Measurements from ENCODE around the gene TRIB2. TPM values are rescaled to one million over a fixed set of nuclear protein-coding genes. Genes with fewer than 3 reads are reported as not detected.

TRIB2 gene
- total and polyA plus RNA-seq, 4 donors, result 6.7 to 27.8 (median 12.3) TPM

GRCh38 chr2:12773586-12774394, 57.1 kb downstream of the TRIB2 start:
- no peak overlapping the region for H3K4me3 ChIP-seq (ENCODE audit: low read depth in 1 of 3, low read length in 3 of 3)
- H3K4me1 ChIP-seq (ENCODE audit: control insufficient read depth in 4 of 4, insufficient read depth in 4 of 4, low read length in 3 of 4), result no peaks in the 10 kb centered on the region
- H3K9me3 ChIP-seq (ENCODE audit: control insufficient read depth in 4 of 4, low read length in 3 of 4), result peaks cover 0 to 3% (median 0%) of the 10 kb centered on the region in 4 donors
- H3K36me3 ChIP-seq (ENCODE audit: control insufficient read depth in 4 of 4, insufficient read depth in 3 of 4, low read depth in 1 of 4, low read length in 3 of 4), result no peaks in the 10 kb centered on the region
- WGBS, result 38% methylated on average over 3 of the region's 3 CpGs
- H3K27me3 ChIP-seq (ENCODE audit: control insufficient read depth in 4 of 4, insufficient read depth in 4 of 4, low read length in 3 of 4), result no peaks in the 10 kb centered on the region
- no peak for DNase-seq (ENCODE audit: low spot score)
- no peak overlapping the region for H3K9ac ChIP-seq (ENCODE audit: low read depth in 1 of 2, low read length in 2 of 2)
- TF ChIP-seq GABPA (IDR thresholded peaks at IDR 0.05 in 1 of 2, conservative IDR thresholded peaks at IDR 0.05 in 1 of 2), result no peak
- no peak for TF ChIP-seq ATF3 (IDR thresholded peaks at IDR 0.05)
- TF ChIP-seq, protein P1, sequence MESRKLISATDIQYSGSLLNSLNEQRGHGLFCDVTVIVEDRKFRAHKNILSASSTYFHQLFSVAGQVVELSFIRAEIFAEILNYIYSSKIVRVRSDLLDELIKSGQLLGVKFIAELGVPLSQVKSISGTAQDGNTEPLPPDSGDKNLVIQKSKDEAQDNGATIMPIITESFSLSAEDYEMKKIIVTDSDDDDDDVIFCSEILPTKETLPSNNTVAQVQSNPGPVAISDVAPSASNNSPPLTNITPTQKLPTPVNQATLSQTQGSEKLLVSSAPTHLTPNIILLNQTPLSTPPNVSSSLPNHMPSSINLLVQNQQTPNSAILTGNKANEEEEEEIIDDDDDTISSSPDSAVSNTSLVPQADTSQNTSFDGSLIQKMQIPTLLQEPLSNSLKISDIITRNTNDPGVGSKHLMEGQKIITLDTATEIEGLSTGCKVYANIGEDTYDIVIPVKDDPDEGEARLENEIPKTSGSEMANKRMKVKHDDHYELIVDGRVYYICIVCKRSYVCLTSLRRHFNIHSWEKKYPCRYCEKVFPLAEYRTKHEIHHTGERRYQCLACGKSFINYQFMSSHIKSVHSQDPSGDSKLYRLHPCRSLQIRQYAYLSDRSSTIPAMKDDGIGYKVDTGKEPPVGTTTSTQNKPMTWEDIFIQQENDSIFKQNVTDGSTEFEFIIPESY (IDR thresholded peaks at IDR 0.05), result no peak
- no peak for TF ChIP-seq NR2F2 (IDR thresholded peaks at IDR 0.05)
- no peak for TF ChIP-seq RXRA (IDR thresholded peaks at IDR 0.05)
- TF ChIP-seq FOXA1 (IDR thresholded peaks at IDR 0.05), result no peak
- TF ChIP-seq FOXA2 (IDR thresholded peaks at IDR 0.05), result no peak
- TF ChIP-seq TAF1 (conservative IDR thresholded peaks at IDR 0.05), result no peak
- no peak for TF ChIP-seq JUND (IDR thresholded peaks at IDR 0.05)
- no peak for TF ChIP-seq YY1 (IDR thresholded peaks at IDR 0.05)
- TF ChIP-seq, protein P2, sequence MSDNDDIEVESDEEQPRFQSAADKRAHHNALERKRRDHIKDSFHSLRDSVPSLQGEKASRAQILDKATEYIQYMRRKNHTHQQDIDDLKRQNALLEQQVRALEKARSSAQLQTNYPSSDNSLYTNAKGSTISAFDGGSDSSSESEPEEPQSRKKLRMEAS (IDR thresholded peaks at IDR 0.05), result no peak
- TF ChIP-seq EGR1 (IDR thresholded peaks at IDR 0.05; ENCODE audit: low read depth in 2 of 2), result no peak
- H3K27ac ChIP-seq (ENCODE audit: low read depth in 1 of 2, low read length in 2 of 2), result no peak overlapping the region

GRCh38 chr2:12774395-12774727, 57.6 kb downstream of the TRIB2 start:
- Histone ChIP-seq H3K27me3 (ENCODE audit: control insufficient read depth in 4 of 4, insufficient read depth in 4 of 4, low read length in 3 of 4) (no peaks in the 10 kb centered on the region), H3K27ac (ENCODE audit: low read depth in 1 of 2, low read length in 2 of 2) (no peak overlapping the region), H3K36me3 (ENCODE audit: control insufficient read depth in 4 of 4, insufficient read depth in 3 of 4, low read depth in 1 of 4, low read length in 3 of 4) (no peaks in the 10 kb centered on the region), H3K9ac (ENCODE audit: low read depth in 1 of 2, low read length in 2 of 2) (no peak overlapping the region), H3K4me1 (ENCODE audit: control insufficient read depth in 4 of 4, insufficient read depth in 4 of 4, low read length in 3 of 4) (no peaks in the 10 kb centered on the region), H3K9me3 (ENCODE audit: control insufficient read depth in 4 of 4, low read length in 3 of 4) (peaks cover 0 to 3% (median 0%) of the 10 kb centered on the region in 4 donors), H3K4me3 (ENCODE audit: low read depth in 1 of 3, low read length in 3 of 3) (no peak overlapping the region)
- TF ChIP-seq CTCF (IDR thresholded peaks at IDR 0.05; ENCODE audit: low read depth, low read length, missing input control), result no peak
- TF ChIP-seq ATF3 (IDR thresholded peaks at IDR 0.05), result no peak
- TF ChIP-seq HNF4G (IDR thresholded peaks at IDR 0.05), result no peak
- no peak for TF ChIP-seq EGR1 (IDR thresholded peaks at IDR 0.05; ENCODE audit: low read depth in 2 of 2)
- TF ChIP-seq YY1 (IDR thresholded peaks at IDR 0.05), result no peak
- no peak for TF ChIP-seq JUND (IDR thresholded peaks at IDR 0.05)
- no peak for TF ChIP-seq FOXA1 (IDR thresholded peaks at IDR 0.05)
- TF ChIP-seq RXRA (IDR thresholded peaks at IDR 0.05), result no peak
- no peak for TF ChIP-seq GABPA (IDR thresholded peaks at IDR 0.05 in 1 of 2, conservative IDR thresholded peaks at IDR 0.05 in 1 of 2)
- TF ChIP-seq TAF1 (conservative IDR thresholded peaks at IDR 0.05), result no peak
- TF ChIP-seq, protein P1 (IDR thresholded peaks at IDR 0.05), result no peak
- no peak for TF ChIP-seq REST (IDR thresholded peaks at IDR 0.05)
- TF ChIP-seq FOXA2 (IDR thresholded peaks at IDR 0.05), result no peak
- no peak for TF ChIP-seq NR2F2 (IDR thresholded peaks at IDR 0.05)
- TF ChIP-seq RAD21 (IDR thresholded peaks at IDR 0.05), result no peak
- no peak for TF ChIP-seq HNF4A (conservative IDR thresholded peaks at IDR 0.05)
- no peak for TF ChIP-seq SP1 (IDR thresholded peaks at IDR 0.05)
- TF ChIP-seq, protein P2 (IDR thresholded peaks at IDR 0.05), result no peak
- no peak for DNase-seq (ENCODE audit: low spot score)
- 76% methylated on average over 1 of the region's 1 CpG for WGBS

Data from liver (tissue), 9 donors.